H54 (cell line): Measurements from ENCODE around the gene PNMA6E.
"Not testable (repeated sequence)": the region's sequence is repeated elsewhere in the genome, so short reads cannot be mapped to it uniquely, and the experiment has no call there.

ENCODE experiments used
- DNase-seq: peaks from one replicate; pipeline ENCODE4 v3.0.0; 2011; ENCODE audit warnings: low spot score, mixed read lengths; ENCODE audit not compliant: insufficient read length
- FAIRE-seq: peaks from 3 replicates; lab custom pipeline; 2011; peaks lifted over from hg19 to GRCh38; lab: Jason Lieb, UNC
- POLR2A ChIP-seq: IDR thresholded peaks from 2 replicates; pipeline ENCODE4 v1.6.1; 2011; ENCODE audit warnings: low read depth, mild to moderate bottlenecking, low read length

PNMA6E gene

DNA sequence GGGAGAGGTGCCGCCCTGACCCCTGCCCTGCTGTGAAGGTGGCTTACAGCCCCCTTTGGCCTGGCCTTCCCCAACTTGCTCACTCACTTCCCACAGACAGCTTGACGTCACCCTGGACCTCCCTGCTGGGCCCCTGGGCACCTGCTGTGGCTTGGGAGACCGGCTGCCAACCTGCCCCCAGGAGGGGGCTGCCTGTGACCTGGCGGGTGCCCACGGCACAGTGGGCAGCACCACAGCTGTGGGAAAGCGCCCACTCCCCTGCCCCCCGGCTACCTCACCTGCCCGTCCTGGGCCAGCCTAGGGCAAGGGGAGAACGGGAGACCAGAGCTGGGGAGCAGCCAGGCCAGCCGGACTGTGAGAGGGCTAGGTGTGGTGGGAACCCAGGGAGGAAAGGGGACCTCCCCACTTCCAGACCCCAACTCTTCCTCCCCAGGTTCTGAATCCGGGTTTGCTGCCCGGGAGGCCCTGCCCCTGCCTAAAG is 7.8 kb upstream of the PNMA6E start:
- TF ChIP-seq POLR2A = no peak
- no peak for FAIRE-seq

DNA sequence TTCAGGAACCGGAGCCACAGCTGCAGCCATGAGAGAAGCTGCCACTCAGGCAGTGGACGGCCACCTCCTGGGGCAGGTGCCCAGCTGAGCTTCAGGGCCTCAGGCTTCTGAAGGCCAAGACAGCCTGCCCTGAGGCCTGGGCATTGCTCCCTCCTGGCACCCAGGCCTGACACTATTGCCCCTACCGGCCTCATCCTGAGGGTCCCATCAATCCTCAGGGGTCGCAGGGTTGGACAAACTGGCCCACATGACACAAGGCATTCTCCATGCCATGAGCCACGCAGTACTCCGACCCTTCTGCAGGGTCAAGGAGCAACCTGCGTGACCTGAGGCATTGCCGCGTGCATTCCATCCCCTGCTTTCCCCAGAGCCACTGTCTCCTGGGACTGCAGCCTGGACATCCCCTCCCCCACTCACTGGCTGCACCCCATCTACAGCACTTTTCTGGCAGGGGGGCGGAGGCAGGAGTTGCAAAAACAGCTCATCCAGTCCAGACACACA is 7.1 kb upstream of the PNMA6E start:
- FAIRE-seq = no peak
- no peak for DNase-seq
- no peak for TF ChIP-seq POLR2A

More for the DNA sequence above, 7.8 kb upstream of the PNMA6E start:
- no peak for DNase-seq

DNA sequence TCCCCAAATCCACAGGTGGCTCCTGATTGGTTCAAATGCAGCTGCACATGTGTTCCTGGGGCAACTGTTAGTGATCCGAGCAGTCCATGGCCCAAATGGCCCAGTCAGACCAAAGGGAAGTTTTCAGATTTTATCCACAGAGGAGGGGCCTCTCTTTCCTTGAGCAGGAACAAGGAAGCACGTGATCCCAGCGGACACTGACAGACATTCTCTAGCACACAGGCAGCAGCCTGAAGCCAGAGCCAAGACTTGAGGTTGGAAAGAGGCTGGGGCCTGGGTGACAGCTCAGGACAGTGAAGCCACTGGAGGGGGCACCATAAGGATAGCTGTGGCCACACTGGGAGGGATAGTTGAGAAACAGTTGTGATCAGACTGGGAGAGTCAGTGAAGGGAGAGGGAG is 6.6 kb upstream of the PNMA6E start:
- TF ChIP-seq POLR2A = no peak
- DNase-seq = no peak
- no peak for FAIRE-seq

DNA sequence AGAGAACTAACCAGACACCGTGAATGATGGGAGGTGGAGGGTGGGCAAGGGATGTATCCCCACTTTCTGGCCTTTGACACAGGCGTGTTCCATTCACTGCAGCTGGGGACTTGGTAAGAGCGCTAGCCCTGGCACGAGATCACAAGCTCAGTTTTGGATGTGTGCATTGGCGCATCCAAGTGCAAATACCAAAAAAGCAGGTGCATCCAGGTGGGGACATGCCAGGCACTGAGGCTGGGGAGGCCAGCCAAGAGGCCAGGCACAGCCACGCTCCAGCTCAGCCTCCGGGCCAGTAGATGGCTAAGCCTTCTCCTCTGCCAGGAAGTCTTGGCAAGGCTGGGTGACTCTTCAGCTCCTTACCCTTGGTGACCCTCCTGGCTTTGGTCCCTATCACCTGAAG is 5.8 kb upstream of the PNMA6E start:
- no peak for TF ChIP-seq POLR2A
- no peak for FAIRE-seq
- no peak for DNase-seq

DNA sequence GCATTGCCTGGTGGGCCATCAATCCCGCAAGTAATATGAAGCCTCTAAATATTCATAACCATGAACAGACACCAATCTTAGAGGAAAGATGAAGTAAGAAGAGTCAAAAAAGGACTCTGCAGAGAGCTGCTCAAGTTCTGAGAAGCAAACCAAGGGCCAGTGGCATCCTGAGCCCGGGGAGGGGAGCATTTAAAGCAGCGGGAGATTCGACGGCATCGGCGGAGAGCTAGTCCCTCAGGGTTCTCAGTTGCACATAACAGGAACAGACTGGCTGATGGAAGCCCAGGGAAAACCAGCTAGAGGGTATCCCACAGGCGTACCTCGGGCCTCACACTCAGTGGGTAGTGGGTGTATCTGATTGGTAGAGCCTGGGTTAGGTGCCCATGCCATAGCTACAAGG is 4.9 kb upstream of the PNMA6E start:
- DNase-seq = no peak
- TF ChIP-seq POLR2A = no peak
- no peak for FAIRE-seq

DNA sequence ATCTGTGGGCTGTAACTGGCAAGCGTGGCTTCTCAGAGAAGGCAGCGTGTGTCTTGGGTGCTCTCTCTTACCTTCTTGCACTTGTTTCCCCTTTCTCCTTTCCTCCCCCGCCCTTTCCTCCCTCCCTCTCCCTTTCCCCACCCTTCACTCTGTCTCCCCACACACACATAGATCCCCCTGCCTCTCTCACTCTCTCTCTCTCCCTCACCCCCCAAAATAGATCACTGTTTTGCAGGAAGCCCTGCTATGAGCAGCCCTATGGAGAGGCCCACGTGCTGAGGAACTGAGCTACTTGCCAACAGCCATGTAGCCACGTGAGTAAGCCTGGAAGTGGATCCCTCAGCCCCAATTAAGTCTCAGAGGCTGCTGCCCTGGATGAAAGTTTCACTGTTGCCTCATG is 4.3 kb upstream of the PNMA6E start:
- DNase-seq = no peak
- no peak for TF ChIP-seq POLR2A
- no peak for FAIRE-seq

DNA sequence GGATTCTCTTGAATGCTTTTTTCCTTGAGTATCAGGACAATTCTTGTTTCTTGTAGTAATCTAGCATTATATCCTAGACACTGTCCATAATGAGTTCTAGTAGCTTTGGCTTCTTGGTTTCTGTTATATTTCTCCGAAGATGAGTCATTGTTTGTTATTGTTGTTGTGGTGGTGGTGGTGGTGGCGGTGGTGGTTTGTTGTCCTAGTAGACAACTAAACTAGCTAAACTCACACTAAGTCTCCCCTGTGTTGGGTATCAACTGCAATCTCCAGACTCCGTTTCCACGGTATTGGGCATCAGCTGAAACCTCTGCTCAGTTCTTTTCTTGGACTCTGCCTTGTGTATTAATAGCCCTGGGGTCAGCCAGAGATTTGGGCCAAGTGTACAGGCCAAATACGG is 3.2 kb upstream of the PNMA6E start:
- not testable (repeated sequence) for FAIRE-seq, DNase-seq

DNA sequence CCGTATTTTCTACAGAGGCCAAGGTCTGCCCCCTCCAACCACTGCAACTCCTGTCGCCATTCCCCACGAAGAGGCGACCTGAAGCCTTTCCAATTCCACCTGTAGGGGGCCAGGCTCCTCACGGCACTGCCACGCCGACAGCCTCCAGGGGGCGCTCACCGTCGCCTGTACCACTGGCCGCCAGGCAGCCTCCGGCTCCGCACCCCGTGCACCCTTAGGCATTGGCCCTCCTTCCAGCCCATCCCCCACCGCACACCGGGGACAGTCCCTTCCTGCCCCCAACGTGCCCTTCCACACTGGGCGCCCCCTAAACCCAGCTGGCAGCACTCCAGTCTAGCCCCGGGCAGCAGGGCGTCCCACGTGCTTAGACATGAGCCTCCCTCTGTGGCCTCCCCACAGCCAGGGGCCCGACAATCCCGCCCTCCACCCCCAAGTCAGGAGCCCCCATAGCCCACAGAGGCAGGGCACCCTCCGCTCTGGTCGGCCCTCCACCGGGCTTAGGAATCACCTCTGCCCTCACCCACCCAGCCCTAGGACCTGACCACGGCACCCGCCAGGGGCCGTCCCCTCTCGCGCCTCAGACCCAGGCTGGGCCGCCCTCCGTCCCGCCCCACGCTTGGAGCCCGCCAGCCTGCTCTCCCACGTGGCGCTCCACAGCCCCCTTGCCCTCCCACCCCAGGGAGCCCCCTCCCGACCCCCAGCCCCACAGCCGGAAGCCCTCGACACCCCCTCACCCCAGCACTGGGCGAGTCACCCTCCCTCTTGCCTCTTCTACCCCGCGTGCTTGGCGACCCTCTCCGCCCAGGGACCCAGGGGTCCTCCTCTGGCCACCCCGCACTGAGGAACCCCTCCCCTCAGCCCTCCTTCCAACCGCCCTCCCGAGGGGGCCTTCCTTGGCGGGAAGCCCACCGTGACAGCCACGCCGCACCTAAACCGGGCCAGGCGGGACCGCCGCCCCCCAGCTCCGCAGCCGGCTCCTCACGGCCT is 711 bp downstream of the PNMA6E start:
- DNase-seq (peak; percentile 82), FAIRE-seq (no peak)
- TF ChIP-seq POLR2A = no peak

DNA sequence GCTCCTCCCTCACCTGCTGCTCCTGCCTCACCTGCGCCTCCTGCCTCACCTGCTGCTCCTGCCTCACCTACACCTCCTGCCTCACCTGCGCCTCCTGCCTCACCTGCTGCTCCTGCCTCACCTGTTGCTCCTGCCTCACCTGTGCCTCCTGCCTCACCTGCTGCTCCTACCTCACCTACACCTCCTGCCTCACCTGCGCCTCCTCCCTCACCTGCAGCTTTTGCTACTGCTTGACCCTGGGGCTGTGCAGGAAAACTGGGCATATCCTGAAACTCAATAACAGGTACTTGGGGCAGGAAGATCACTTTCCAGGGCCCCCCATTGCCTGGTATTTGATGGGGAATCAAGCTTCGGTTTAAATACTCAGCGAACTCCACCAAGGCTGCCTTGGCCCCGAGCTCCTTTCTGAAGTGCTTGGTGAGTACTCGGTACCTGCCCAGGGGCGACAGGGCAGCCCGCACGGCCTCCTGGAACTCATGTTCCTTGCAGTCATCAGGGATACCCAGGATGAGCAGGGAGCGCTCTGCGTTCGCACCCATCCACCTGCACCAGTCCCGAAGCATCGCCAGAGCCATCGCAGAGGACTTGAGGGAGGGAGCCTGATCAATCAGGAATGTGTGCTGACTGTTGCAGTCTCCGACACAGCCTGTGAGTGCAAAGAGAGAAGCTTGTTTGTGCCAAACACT is 2.7 kb downstream of the PNMA6E start:
- TF ChIP-seq POLR2A = no peak

DNA sequence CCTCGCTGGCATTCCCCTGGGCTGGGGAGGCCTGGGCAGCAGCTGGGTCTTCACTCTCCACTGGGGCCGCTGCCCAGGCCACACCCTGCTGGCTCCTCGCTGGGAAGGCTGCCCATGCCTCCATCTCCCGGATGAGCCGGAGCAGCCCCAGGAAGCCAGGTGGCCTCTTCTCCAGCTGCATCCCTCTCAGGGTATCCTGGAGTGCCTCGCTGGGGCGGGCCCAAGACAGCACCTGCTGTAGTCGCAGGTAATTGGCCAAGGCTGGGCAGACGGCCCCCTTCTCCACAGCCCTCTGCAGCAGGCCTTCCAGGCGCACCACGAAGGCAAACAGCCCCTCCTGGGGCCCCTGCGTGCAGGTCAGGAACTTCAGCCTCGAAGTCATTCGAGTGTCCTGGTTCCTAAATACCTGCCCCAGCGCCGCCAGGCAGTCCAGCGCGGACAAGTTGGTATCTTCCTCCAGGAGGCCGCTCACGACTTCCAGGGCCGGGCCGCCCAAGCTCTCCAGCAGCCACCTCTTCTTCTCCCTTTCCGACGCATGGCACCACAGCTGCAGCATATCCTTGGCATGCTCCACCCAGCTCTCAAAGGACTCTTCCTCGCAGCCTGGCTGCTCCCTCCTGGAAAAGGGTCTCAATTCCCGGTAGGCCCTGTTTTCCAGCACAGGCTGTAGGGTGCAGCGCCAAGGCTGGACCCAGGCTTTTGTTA is 3.7 kb downstream of the PNMA6E start:
- no peak for FAIRE-seq
- TF ChIP-seq POLR2A = no peak
- no peak for DNase-seq

More for the DNA sequence above, 2.7 kb downstream of the PNMA6E start:
- DNase-seq (no peak), FAIRE-seq (no peak)

DNA sequence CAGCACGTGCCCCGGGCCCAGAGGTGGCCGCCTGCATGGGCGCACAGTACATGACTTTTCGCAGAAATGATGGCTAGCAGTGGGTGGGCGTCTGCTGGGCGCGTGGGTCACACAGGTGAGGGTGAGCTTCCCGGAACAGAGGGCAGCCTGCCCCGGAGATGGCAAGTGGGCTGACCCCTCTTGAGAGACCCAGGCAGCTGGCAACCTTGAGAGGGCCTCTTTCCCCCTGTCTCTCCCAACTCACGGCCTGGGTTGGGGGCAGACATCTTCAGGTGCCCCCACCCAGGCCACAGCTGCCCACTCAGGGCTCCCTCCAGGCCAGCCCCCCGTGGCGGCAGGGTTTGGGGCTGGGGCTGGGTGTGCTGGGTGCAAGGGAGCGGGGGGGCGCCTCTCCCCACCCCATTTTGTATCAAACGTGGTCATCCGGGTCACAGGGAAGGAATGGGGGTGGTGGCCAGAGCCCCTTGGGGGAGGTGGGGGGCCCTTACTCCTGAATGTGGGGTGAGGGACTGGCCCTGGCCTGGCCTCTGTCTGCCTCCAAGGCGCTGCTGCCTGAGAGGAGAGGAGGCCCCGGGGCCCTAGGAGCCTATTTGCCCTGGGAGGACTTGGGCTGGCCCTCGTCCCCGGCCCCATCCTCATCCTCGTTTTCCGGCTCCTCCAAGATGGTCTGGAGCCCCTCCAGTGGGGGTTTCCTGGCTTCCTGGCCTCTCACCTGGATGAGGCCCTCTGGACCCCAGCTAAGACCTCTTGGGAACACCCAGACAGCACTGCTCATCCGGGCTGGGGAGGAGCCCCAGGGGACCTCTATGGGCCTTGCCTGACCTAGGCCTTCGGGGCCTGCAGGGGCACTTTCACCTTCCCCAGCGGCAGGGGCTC is 4.6 kb downstream of the PNMA6E start:
- DNase-seq (no peak), FAIRE-seq (no peak)
- no peak for TF ChIP-seq POLR2A

DNA sequence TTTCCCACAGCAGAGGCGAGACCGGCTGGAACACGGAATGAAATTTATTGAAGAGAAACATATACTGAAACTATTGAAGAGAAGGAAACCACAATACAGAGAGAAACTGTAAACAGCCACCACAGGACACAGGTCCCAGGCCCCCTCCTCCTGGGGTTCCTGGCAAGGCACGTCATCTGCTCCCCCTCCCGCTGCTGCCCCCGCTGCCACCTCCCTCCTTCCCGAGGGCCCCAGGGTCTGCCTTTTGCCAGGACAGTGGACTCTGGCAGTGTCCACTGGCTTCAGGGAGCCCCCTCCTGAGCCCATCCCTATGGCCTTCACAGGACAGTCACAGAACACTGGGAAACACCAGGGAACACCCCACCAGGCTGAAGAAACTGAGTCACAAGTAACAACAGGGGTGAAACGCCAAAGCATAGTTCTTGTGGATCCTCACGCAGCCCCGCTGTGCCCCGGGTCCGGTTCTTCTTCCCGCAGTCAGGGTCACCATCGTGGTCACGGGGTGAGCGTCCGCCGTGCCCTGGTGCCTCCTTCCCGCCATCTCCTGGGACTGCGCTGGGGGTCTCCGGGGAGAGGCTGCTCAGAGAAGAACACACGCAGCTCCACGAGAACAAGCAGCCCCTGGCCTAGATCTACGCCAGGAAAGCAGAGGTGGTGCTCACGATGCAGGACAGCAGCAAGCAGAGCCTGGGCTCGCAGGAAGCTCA is 5.4 kb downstream of the PNMA6E start:
- FAIRE-seq = no peak
- no peak for DNase-seq
- TF ChIP-seq POLR2A = no peak

DNA sequence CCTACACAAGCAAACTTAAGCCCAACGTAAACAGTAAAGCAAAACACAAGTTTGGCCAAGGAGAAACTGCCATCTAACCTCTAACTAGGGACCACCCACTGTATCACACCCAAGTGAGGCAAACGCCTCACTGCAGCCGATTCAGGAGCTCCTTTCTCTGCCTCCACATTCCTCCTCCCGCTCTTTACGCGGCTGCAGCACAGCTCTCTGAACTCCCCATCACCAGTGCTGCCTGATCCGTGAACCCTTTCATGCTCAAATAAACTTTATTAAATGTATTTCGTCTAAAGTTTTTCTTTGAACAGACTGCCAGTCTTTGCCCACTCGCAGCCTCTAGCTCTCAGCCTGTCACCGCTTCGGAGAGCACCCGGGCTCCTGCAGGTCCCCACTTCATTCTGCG is 6.5 kb downstream of the PNMA6E start:
- TF ChIP-seq POLR2A = no peak
- DNase-seq = no peak
- no peak for FAIRE-seq
